CD4-positive, alpha-beta T cell treated with Interleukin-4 for 1 hour (primary cell): ENCODE measurements around the gene SEMA4B.

Source experiments
- DNase-seq, 2 donors: peaks; one replicate each; pipeline ENCODE4 v3.0.0-alpha.2; 2020 to 2022

SEMA4B gene

GRCh38 chr15:90208356-90208755 lies 7.2 kb downstream of the SEMA4B start:
- no peak for DNase-seq

- DNase-seq, result no peak
Observed at GRCh38 chr15:90209591-90209990, 8.5 kb downstream of the SEMA4B start.

GRCh38 chr15:90210593-90210992 lies 9.5 kb downstream of the SEMA4B start:
- no peak for DNase-seq

GRCh38 chr15:90211009-90211408 lies 9.9 kb downstream of the SEMA4B start:
- DNase-seq, result no peak

GRCh38 chr15:90211440-90212143 lies 10.5 kb downstream of the SEMA4B start:
- DNase-seq, result no peak

GRCh38 chr15:90212221-90213098 lies 11.3 kb downstream of the SEMA4B start:
- DNase-seq, result no peak

DNA sequence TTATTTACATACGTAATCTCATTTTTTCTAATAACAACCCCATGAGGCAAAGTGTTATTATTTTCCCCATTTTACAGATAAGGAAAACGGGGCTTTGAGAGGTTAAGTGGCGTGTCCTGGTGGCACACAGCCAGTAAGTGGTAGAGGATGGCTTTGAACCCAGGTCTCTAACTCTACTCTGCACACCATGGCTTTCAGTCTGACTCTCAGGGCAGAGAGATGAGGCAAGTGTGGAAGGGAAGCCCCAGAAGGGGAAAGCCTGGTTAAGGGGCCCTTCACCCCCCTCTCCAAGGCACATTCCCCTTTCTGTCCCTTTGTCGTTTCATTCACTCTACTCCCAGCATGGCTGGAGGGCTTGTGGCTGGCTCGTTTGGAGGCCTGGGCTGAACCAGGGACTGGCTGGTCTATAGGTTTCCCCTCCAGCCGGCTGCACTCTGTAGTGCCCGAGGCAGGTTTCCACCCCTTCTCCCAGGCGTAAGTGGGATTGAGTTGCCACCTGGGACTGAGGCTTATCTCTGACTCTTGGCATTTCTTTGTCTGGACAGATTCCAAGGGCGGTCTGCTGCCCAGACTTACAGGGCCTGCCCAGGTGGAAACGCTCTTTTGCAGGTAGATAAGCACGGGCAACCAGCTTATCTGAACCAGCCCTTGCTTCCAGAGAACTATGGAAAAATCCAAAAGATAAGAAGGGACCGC lies 12.1 kb downstream of the SEMA4B start:
- no peak for DNase-seq

DNA sequence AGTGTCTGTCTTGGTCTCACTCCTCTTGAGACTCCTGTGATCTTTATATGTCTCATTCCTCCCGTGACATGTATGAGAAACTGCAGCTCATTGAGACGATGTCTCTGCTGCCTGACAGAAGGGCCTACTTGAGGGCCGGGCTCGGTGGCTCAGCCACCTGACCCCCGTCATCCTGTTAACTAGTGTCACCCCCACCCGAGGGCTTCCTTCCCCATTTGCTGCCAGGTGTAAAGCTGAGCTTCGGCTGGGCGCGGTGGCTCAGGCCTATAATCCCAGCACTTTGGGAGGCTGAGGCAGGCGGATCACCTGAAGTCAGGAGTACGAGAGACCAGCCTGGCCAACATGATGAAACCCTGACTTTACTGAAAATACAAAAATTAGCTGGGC lies 12.7 kb downstream of the SEMA4B start:
- peak in 1 of 2 donors; percentile 57 for DNase-seq

GRCh38 chr15:90214553-90215196 lies 13.5 kb downstream of the SEMA4B start:
- peak in 1 of 2 donors; percentile 56 for DNase-seq

DNA sequence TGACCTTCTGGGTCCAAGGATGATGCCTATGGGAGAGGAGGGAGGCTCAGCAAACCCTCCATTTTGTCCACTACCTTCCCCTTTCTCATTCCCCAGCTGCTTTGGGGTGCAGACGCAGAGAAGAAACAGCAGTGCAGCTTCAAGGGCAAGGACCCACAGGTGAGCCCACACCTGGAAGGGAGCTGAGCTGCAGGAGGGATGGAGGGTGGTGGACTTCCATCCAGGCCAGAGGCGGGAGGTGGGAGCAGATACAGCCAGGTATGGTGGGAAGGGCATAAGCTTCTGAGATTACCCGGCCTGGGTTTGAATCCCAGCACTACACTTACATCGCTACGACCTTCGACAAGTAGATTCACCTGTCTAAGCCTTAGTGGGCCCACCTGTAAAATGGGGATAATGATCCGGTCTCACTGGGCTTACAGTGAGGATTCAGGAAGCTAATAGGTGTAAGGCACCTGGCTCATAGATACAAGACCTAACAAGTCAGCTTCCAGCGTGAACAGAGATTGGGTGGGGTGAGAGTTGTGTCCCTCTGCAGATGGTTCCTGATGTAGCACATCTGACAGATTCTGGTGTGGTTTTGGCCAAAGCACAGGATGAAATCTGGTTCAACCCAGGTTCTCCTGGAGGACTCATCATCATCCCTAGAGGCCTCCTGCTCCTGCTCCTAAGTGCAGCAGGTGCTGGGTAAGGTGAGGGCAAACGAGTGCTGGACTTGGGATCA lies 16.7 kb downstream of the SEMA4B start:
- DNase-seq, result no peak

DNA sequence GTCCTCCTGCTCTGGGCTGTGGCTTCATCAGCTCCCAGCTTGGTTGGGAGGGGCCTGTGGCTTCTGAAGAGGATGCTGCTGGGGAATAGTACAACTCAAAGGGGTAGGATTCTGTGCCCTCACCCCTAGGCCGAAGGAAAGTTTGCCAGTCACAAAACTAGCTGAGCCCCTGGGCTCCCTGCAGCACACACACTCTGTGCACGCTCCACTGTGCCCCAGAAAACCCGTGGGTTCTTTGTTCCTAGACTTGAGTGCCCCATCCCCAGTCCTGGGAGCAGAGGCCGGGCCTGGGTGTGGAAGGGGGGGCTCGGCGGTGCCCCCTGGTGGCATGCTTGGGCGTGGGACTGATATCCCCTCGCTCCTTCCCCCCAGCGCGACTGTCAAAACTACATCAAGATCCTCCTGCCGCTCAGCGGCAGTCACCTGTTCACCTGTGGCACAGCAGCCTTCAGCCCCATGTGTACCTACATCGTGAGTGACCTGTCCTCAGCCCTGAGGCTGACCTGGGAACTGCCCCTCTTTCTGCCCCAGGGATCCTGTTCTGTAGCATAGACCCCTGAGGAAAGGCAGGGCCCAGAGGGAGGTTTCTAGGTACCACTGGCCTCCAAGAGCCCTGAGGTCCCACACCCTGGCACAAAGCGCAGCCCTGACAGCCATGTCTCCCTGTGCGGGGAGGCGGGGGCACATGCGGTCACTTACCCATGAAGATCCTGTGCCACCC lies 18.5 kb downstream of the SEMA4B start:
- DNase-seq, result peak; percentile 53 to 55

- DNase-seq, result peak; percentile 34 to 46
Observed at GRCh38 chr15:90221246-90221900, 20.2 kb downstream of the SEMA4B start.

GRCh38 chr15:90222547-90222946 lies 21.4 kb downstream of the SEMA4B start:
- DNase-seq, result no peak

- no peak for DNase-seq
Observed at GRCh38 chr15:90223441-90224165, 22.5 kb downstream of the SEMA4B start.

DNA sequence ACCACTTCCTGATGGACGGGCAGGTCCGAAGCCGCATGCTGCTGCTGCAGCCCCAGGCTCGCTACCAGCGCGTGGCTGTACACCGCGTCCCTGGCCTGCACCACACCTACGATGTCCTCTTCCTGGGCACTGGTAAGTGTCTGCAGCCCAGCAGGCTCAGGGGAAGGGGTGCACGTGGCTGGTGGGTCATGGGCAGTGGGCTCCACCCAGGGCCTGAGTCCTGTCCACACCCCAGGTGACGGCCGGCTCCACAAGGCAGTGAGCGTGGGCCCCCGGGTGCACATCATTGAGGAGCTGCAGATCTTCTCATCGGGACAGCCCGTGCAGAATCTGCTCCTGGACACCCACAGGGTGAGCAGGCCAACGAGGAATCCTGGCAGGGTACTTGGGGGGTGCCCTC lies 23.9 kb downstream of the SEMA4B start:
- no peak for DNase-seq

DNA sequence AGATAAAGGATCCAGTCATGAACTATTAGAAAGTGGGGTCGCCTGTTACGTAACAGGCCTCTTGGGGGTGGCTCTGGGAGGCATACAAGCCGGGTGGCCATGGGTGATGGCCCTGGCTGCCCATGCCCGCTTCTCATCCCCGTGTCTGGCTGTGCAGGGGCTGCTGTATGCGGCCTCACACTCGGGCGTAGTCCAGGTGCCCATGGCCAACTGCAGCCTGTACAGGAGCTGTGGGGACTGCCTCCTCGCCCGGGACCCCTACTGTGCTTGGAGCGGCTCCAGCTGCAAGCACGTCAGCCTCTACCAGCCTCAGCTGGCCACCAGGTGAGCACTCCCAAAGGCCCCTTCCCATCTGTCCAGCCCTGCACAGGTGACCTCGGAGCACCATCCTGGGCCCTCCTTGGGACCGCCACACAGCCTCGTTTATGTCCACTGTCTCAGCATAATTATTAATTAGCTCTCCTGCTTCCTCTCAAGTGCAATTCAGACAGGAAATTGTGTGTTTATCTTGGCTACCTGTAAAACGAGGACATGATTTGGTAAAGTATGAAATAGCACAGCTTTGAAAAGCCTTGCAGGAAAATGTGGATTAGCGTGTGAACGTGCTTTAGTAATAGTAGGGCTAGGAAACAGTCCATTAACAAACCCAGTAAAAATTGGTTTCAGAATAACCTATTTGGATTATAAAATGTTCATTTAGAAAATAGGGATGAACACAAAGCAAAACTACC lies 24.5 kb downstream of the SEMA4B start:
- no peak for DNase-seq

DNA sequence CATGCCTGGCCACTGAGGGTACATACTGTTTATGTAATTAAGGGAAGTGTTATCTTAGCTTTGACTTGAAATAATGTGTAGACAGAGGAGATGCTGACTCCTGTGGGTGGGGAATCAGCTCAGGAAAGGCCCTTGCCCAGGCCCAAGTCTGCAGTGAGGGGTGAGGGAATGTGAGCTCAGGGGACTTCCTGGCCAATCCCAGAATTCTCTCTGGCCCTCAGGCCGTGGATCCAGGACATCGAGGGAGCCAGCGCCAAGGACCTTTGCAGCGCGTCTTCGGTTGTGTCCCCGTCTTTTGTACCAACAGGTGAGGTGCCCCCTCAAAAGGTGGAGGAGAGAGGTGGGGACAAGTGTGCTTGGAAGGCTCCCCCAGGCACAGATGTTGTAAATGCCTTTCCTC lies 26.2 kb downstream of the SEMA4B start:
- no peak for DNase-seq

GRCh38 chr15:90227816-90228772 lies 27.0 kb downstream of the SEMA4B start:
- DNase-seq, result no peak
